ENCODE results near the gene CAVIN2. TPM values are rescaled to one million over a fixed set of nuclear protein-coding genes. Genes with fewer than 3 reads are reported as not detected.

CAVIN2 gene
- total RNA-seq, 2 experiments from 2014 or later: not detected

- ChIA-PET CTCF (no interaction called here), POLR2A (no interaction called here)
- Mint-ChIP-seq H3K4me1 (no peaks in the 10 kb centered on the region), H3K27ac (no peak overlapping the region), H3K9me3 (ENCODE audit: low read depth) (no peaks in the 10 kb centered on the region), H3K4me3 (no peak overlapping the region), H3K27me3 (peaks cover 2% of the 10 kb centered on the region), H3K36me3 (ENCODE audit: low read depth) (no peaks in the 10 kb centered on the region)
- ATAC-seq: no peak
- DNase-seq: no peak
- intact Hi-C loops (cut with DNase I, micrococcal nuclease): no loop called here
These were observed 31.8 kb upstream of the CAVIN2 start for GRCh38 chr2:191878548-191879279.

GRCh38 chr2:191877875-191878274 is 31.0 kb upstream of the CAVIN2 start:
- intact Hi-C loops (cut with DNase I, micrococcal nuclease): no loop called here
- Mint-ChIP-seq H3K36me3 (ENCODE audit: low read depth) (no peaks in the 10 kb centered on the region), H3K9me3 (ENCODE audit: low read depth) (no peaks in the 10 kb centered on the region), H3K27ac (no peak overlapping the region), H3K4me3 (no peak overlapping the region), H3K4me1 (no peaks in the 10 kb centered on the region), H3K27me3 (peaks cover 2% of the 10 kb centered on the region)
- DNase-seq (no peak), ATAC-seq (no peak)
- CTCF ChIA-PET: no interaction called here
- POLR2A ChIA-PET: no interaction called here

- ATAC-seq: no peak
- H3K27me3 Mint-ChIP-seq: peaks cover 4% of the 10 kb centered on the region
- no peak overlapping the region for H3K27ac Mint-ChIP-seq
- no peak for DNase-seq
- H3K9me3 Mint-ChIP-seq (ENCODE audit: low read depth): no peaks in the 10 kb centered on the region
- H3K4me1 Mint-ChIP-seq: no peaks in the 10 kb centered on the region
- H3K4me3 Mint-ChIP-seq: no peak overlapping the region
- ChIA-PET POLR2A (no interaction called here), CTCF (no interaction called here)
- intact Hi-C loops (cut with DNase I, micrococcal nuclease): no loop called here
- no peaks in the 10 kb centered on the region for H3K36me3 Mint-ChIP-seq (ENCODE audit: low read depth)
These were observed 29.0 kb upstream of the CAVIN2 start for GRCh38 chr2:191875859-191876258.

- H3K4me1 Mint-ChIP-seq: no peaks in the 10 kb centered on the region
- no peaks in the 10 kb centered on the region for H3K36me3 Mint-ChIP-seq (ENCODE audit: low read depth)
- H3K9me3 Mint-ChIP-seq (ENCODE audit: low read depth): no peaks in the 10 kb centered on the region
- intact Hi-C loops (cut with DNase I, micrococcal nuclease): no loop called here
- ChIA-PET CTCF (interaction anchor here (0.7 to 2.2 kb wide), 6 partner anchors 11 to 292 kb away, joined by 3 to 6 read pairs (median 4); no protein-coding TSS in a partner anchor), POLR2A (no interaction called here)
- DNase-seq (no peak), ATAC-seq (no peak)
- no peak overlapping the region for H3K4me3 Mint-ChIP-seq
- H3K27me3 Mint-ChIP-seq: peaks cover 1% of the 10 kb centered on the region
- no peak overlapping the region for H3K27ac Mint-ChIP-seq
These were observed 23.9 kb upstream of the CAVIN2 start for GRCh38 chr2:191870744-191871143.

GRCh38 chr2:191869781-191870180 is 22.9 kb upstream of the CAVIN2 start:
- CTCF ChIA-PET: interaction anchor here (0.7 to 2.2 kb wide), 6 partner anchors 10 to 293 kb away, joined by 3 to 11 read pairs (median 6); partner anchors contain the start of gene CAVIN2
- intact Hi-C loops (cut with DNase I, micrococcal nuclease): loop anchor here in 1 of 2 experiments (2.0 kb wide), 1 partner anchor 293 kb away; no protein-coding TSS in a partner anchor
- Mint-ChIP-seq H3K9me3 (ENCODE audit: low read depth) (no peaks in the 10 kb centered on the region), H3K27me3 (peaks cover 1% of the 10 kb centered on the region), H3K4me3 (no peak overlapping the region), H3K4me1 (no peaks in the 10 kb centered on the region), H3K27ac (no peak overlapping the region), H3K36me3 (ENCODE audit: low read depth) (no peaks in the 10 kb centered on the region)
- ATAC-seq (no peak), DNase-seq (no peak)
- POLR2A ChIA-PET: no interaction called here

GRCh38 chr2:191869178-191869577 is 22.3 kb upstream of the CAVIN2 start:
- ATAC-seq: no peak
- Mint-ChIP-seq H3K4me3 (no peak overlapping the region), H3K4me1 (no peaks in the 10 kb centered on the region), H3K36me3 (ENCODE audit: low read depth) (no peaks in the 10 kb centered on the region), H3K27me3 (peaks cover 2% of the 10 kb centered on the region), H3K9me3 (ENCODE audit: low read depth) (no peaks in the 10 kb centered on the region), H3K27ac (no peak overlapping the region)
- ChIA-PET CTCF (interaction anchor here (0.5 to 2.2 kb wide), 6 partner anchors 8 to 293 kb away, joined by 3 to 11 read pairs (median 4); no protein-coding TSS in a partner anchor), POLR2A (no interaction called here)
- peak; percentile 31 for DNase-seq
- intact Hi-C loops (cut with DNase I, micrococcal nuclease): loop anchor here in 1 of 2 experiments (2.0 kb wide), 1 partner anchor 294 kb away; no protein-coding TSS in a partner anchor

- DNase-seq: no peak
- intact Hi-C loops (cut with DNase I, micrococcal nuclease): no loop called here
- H3K4me3 Mint-ChIP-seq: no peak overlapping the region
- H3K4me1 Mint-ChIP-seq: no peaks in the 10 kb centered on the region
- ATAC-seq: no peak
- no peak overlapping the region for H3K27ac Mint-ChIP-seq
- no peaks in the 10 kb centered on the region for H3K9me3 Mint-ChIP-seq (ENCODE audit: low read depth)
- H3K27me3 Mint-ChIP-seq: peaks cover 4% of the 10 kb centered on the region
- CTCF ChIA-PET: no interaction called here
- POLR2A ChIA-PET: no interaction called here
- no peaks in the 10 kb centered on the region for H3K36me3 Mint-ChIP-seq (ENCODE audit: low read depth)
These were observed 20.6 kb upstream of the CAVIN2 start for GRCh38 chr2:191867507-191867847.

- no peak overlapping the region for H3K27ac Mint-ChIP-seq
- peaks cover 4% of the 10 kb centered on the region for H3K27me3 Mint-ChIP-seq
- ATAC-seq (no peak), DNase-seq (no peak)
- no peaks in the 10 kb centered on the region for H3K36me3 Mint-ChIP-seq (ENCODE audit: low read depth)
- intact Hi-C loops (cut with DNase I, micrococcal nuclease): no loop called here
- ChIA-PET CTCF (interaction anchor here (1.4 kb wide), 1 partner anchor 295 kb away, joined by 4 read pairs; no protein-coding TSS in a partner anchor), POLR2A (no interaction called here)
- no peak overlapping the region for H3K4me3 Mint-ChIP-seq
- H3K4me1 Mint-ChIP-seq: no peaks in the 10 kb centered on the region
- no peaks in the 10 kb centered on the region for H3K9me3 Mint-ChIP-seq (ENCODE audit: low read depth)
These were observed 20.0 kb upstream of the CAVIN2 start for GRCh38 chr2:191866675-191867506.

GRCh38 chr2:191866195-191866594 is 19.3 kb upstream of the CAVIN2 start:
- ChIA-PET CTCF (interaction anchor here (1.4 kb wide), 1 partner anchor 296 kb away, joined by 4 read pairs; no protein-coding TSS in a partner anchor), POLR2A (no interaction called here)
- Mint-ChIP-seq H3K27ac (no peak overlapping the region), H3K9me3 (ENCODE audit: low read depth) (no peaks in the 10 kb centered on the region), H3K36me3 (ENCODE audit: low read depth) (no peaks in the 10 kb centered on the region), H3K4me3 (no peak overlapping the region), H3K27me3 (peaks cover 4% of the 10 kb centered on the region), H3K4me1 (no peaks in the 10 kb centered on the region)
- DNase-seq: no peak
- intact Hi-C loops (cut with DNase I, micrococcal nuclease): no loop called here
- no peak for ATAC-seq

GRCh38 chr2:191864628-191865374 is 17.9 kb upstream of the CAVIN2 start:
- ATAC-seq: no peak
- CTCF ChIA-PET: interaction anchor here (1.4 kb wide), 1 partner anchor 310 kb away, joined by 3 read pairs; no protein-coding TSS in a partner anchor

GRCh38 chr2:191863988-191864387 is 17.1 kb upstream of the CAVIN2 start:
- Mint-ChIP-seq H3K4me3 (no peak overlapping the region), H3K36me3 (ENCODE audit: low read depth) (no peaks in the 10 kb centered on the region), H3K27ac (no peak overlapping the region), H3K9me3 (ENCODE audit: low read depth) (no peaks in the 10 kb centered on the region), H3K27me3 (peaks cover 3% of the 10 kb centered on the region), H3K4me1 (no peaks in the 10 kb centered on the region)
- ChIA-PET CTCF (interaction anchor here (1.4 kb wide), 1 partner anchor 309 kb away, joined by 3 read pairs; no protein-coding TSS in a partner anchor), POLR2A (no interaction called here)
- ATAC-seq: no peak
- intact Hi-C loops (cut with DNase I, micrococcal nuclease): no loop called here
- no peak for DNase-seq

More at GRCh38 chr2:191864628-191865374, 17.9 kb upstream of the CAVIN2 start:
- DNase-seq: no peak
- POLR2A ChIA-PET: no interaction called here
- Mint-ChIP-seq H3K27me3 (peaks cover 3% of the 10 kb centered on the region), H3K4me3 (no peak overlapping the region), H3K27ac (no peak overlapping the region), H3K4me1 (no peaks in the 10 kb centered on the region), H3K36me3 (ENCODE audit: low read depth) (no peaks in the 10 kb centered on the region), H3K9me3 (ENCODE audit: low read depth) (no peaks in the 10 kb centered on the region)
- intact Hi-C loops (cut with DNase I, micrococcal nuclease): no loop called here
